Measurements from ENCODE around the gene MYBPH. TPM values are rescaled to one million over a fixed set of nuclear protein-coding genes. Genes with fewer than 3 reads are reported as not detected.

Gene MYBPH
- total and polyA plus RNA-seq, 12 donors = 0.64 TPM; not detected in 11

DNA sequence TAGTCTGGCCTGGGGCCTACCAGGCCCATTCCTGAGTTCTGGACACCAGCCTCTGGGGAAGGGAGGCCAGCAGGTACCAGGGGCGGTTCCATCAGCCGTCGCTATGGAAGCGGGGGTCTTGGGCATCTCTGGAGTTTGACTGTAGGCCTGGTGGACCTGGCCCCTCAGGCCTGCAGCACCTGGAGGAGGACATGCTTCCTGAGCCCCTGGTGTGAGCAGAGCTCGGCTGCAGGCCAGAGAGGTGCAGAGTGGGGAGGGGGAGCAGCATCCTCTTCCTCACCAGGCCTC, 7.8 kb downstream of the MYBPH start:
- intact Hi-C loops (cut with DNase I) = no loop called here
- H3K27ac ChIP-seq = no peak overlapping the region
- WGBS, 4 donors = 77 to 94% (median 92%) methylated on average over 4 to 5 of the region's 5 CpGs
- H3K4me1 ChIP-seq (replicated peaks in 1 of 2) = no peaks in the 10 kb centered on the region
- no peaks in the 10 kb centered on the region for H3K36me3 ChIP-seq (replicated peaks in 1 of 2)
- H3K4me3 ChIP-seq = no peak overlapping the region
- no peak for DNase-seq
- TF ChIP-seq POLR2A (IDR thresholded peaks at IDR 0.05) = no peak
- TF ChIP-seq, protein P1, sequence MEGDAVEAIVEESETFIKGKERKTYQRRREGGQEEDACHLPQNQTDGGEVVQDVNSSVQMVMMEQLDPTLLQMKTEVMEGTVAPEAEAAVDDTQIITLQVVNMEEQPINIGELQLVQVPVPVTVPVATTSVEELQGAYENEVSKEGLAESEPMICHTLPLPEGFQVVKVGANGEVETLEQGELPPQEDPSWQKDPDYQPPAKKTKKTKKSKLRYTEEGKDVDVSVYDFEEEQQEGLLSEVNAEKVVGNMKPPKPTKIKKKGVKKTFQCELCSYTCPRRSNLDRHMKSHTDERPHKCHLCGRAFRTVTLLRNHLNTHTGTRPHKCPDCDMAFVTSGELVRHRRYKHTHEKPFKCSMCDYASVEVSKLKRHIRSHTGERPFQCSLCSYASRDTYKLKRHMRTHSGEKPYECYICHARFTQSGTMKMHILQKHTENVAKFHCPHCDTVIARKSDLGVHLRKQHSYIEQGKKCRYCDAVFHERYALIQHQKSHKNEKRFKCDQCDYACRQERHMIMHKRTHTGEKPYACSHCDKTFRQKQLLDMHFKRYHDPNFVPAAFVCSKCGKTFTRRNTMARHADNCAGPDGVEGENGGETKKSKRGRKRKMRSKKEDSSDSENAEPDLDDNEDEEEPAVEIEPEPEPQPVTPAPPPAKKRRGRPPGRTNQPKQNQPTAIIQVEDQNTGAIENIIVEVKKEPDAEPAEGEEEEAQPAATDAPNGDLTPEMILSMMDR (IDR thresholded peaks at IDR 0.05) = no peak
- H3K9me3 ChIP-seq (replicated peaks in 1 of 3) = no peaks in the 10 kb centered on the region
- no peaks in the 10 kb centered on the region for H3K27me3 ChIP-seq

DNA sequence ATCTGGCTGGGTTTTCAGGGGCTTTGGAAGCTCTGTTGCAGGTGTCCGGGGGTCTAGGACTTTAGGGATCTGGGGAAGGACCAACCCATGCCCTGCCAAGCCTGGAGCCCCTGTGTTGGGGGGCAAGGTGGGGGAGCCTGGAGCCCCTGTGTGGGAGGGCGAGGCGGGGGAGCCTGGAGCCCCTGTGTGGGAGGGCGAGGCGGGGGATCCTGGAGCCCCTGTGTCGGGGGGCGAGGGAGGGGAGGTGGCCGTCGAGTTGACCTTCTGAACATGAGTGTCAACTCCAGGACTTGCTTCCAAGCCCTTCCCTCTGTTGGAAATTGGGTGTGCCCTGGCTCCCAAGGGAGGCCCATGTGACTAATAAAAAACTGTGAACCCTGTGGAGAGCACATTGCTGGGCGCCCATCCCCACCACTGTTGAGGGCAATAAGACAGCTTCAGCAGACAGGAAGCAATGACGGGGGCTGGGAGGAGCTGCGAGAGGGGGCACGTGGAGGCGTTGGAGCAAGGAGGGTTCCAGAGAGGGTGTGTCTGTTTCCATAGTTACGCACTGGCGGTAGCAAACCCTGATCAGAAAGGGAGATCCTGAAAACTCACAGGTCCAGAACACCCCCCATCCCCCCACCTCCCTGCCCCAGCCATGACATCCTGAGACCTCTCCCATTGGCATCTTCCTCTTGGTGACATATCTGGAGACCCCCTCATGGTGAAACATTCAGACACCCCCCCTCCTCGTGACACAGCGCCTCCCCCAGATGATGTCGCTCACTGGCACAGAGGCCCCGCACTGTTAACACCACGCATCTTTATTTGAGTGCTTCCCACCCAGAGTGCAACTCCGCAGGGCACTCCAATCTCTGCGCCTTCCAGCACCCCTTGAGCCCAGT, 8.4 kb downstream of the MYBPH start:
- DNase-seq = no peak
- H3K36me3 ChIP-seq (replicated peaks in 1 of 2) = no peaks in the 10 kb centered on the region
- WGBS, 4 donors = 81 to 86% (median 85%) methylated on average over 15 to 23 of the region's 23 CpGs

DNA sequence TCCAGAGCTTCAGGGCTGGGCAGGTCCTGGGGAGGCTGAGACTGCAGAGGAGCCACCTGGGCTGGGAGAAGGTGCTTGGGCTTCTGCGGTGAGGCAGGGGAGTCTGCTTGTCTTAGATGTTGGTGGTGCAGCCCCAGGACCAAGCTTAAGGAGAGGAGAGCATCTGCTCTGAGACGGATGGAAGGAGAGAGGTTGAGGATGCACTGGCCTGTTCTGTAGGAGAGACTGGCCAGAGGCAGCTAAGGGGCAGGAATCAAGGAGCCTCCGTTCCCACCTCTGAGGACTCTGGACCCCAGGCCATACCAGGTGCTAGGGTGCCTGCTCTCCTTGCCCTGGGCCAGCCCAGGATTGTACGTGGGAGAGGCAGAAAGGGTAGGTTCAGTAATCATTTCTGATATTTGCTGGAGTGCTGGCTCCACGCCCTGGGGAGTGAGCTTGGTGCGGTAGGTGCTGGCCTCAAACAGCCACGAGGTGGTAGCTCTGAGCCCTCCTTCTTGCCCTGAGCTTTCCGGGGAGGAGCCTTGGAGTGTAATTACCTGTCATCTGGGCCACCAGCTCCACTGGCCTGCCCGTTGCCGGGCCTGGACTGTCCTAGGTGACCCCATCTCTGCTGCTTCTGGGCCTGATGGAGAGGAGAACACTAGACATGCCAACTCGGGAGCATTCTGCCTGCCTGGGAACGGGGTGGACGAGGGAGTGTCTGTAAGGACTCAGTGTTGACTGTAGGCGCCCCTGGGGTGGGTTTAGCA, 9.3 kb downstream of the MYBPH start:
- intact Hi-C loops (cut with DNase I) = no loop called here

More for the DNA sequence above, 8.4 kb downstream of the MYBPH start:
- H3K27ac ChIP-seq = no peak overlapping the region
- H3K27me3 ChIP-seq = no peaks in the 10 kb centered on the region
- no peak overlapping the region for H3K4me3 ChIP-seq
- no peaks in the 10 kb centered on the region for H3K9me3 ChIP-seq (replicated peaks in 1 of 3)
- no peaks in the 10 kb centered on the region for H3K4me1 ChIP-seq (replicated peaks in 1 of 2)
- TF ChIP-seq, protein P1 (IDR thresholded peaks at IDR 0.05) = no peak
- no peak for TF ChIP-seq POLR2A (IDR thresholded peaks at IDR 0.05)
- intact Hi-C loops (cut with DNase I) = no loop called here

DNA sequence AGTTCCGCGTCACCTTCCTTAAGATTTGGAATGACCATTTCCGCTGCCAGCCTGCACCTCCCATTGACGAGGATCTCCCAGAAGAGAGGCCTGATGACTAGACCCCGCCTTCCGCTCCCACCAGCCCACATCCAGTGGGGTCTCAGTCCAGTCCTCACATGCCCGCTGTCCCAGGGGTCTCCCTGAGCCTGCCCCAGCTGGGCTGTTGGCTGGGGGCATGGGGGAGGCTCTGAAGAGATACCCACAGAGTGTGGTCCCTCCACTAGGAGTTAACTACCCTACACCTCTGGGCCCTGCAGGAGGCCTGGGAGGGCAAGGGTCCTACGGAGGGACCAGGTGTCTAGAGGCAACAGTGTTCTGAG, 9.8 kb downstream of the MYBPH start:
- no peak for DNase-seq
- Histone ChIP-seq H3K4me1 (replicated peaks in 1 of 2) (no peaks in the 10 kb centered on the region), H3K27ac (no peak overlapping the region), H3K4me3 (no peak overlapping the region), H3K36me3 (replicated peaks in 1 of 2) (no peaks in the 10 kb centered on the region), H3K27me3 (no peaks in the 10 kb centered on the region), H3K9me3 (replicated peaks in 1 of 3) (no peaks in the 10 kb centered on the region)
- 95 to 98% (median 98%) methylated on average over 6 to 8 of the region's 8 CpGs for WGBS, 4 donors
- TF ChIP-seq POLR2A (IDR thresholded peaks at IDR 0.05) = no peak
- intact Hi-C loops (cut with DNase I) = no loop called here

More for the DNA sequence above, 9.3 kb downstream of the MYBPH start:
- Histone ChIP-seq H3K27me3 (no peaks in the 10 kb centered on the region), H3K4me1 (replicated peaks in 1 of 2) (no peaks in the 10 kb centered on the region), H3K9me3 (replicated peaks in 1 of 3) (no peaks in the 10 kb centered on the region), H3K36me3 (replicated peaks in 1 of 2) (no peaks in the 10 kb centered on the region), H3K27ac (no peak overlapping the region), H3K4me3 (no peak overlapping the region)
- 64 to 80% (median 70%) methylated on average over 1 to 14 of the region's 14 CpGs for WGBS, 4 donors
- no peak for TF ChIP-seq POLR2A (IDR thresholded peaks at IDR 0.05)
- TF ChIP-seq, protein P1 (IDR thresholded peaks at IDR 0.05) = no peak
- no peak for DNase-seq

All from adrenal gland (tissue), 12 donors.